GM04503 (cell line): ENCODE data around the gene MSGN1.
"Not testable (repeated sequence)": the region's sequence is repeated elsewhere in the genome, so short reads cannot be mapped to it uniquely, and the experiment has no call there.

Experiments
- DNase-seq: peaks from one replicate; pipeline ENCODE4 v3.0.0-alpha.2; 2012; ENCODE audit warnings: low read depth

The MSGN1 gene

DNA sequence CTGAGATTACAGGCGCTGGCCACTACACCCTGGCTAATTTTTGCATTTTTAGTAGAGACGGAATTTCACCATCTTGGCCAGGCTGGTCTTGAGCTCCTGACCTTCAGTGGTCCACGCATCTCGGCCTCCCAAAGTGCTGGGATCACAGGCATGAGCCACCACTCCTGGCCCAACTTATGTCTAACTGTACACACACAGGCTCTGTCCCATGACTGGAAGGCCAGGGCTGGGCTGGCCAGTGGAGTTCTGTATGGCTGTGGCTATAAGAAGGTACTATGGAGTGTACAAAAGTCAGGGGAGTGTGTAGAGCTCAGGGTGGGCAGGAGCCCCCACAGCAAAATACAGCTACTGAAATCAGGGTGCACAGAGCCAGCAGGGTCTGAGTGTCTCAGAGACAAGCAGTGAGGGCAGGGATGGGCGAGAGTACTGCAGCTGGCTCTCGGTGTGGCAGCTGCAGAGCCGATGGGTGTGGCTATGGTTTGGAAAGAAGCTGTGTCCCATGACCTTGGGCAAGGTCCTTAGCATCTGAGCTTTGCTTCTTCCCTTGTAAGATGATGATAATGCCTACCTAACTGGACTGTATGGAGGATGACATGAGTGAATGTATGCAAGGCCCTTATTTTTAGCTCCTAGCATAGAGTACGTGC is 10.4 kb upstream of the MSGN1 start:
- no peak for DNase-seq

DNA sequence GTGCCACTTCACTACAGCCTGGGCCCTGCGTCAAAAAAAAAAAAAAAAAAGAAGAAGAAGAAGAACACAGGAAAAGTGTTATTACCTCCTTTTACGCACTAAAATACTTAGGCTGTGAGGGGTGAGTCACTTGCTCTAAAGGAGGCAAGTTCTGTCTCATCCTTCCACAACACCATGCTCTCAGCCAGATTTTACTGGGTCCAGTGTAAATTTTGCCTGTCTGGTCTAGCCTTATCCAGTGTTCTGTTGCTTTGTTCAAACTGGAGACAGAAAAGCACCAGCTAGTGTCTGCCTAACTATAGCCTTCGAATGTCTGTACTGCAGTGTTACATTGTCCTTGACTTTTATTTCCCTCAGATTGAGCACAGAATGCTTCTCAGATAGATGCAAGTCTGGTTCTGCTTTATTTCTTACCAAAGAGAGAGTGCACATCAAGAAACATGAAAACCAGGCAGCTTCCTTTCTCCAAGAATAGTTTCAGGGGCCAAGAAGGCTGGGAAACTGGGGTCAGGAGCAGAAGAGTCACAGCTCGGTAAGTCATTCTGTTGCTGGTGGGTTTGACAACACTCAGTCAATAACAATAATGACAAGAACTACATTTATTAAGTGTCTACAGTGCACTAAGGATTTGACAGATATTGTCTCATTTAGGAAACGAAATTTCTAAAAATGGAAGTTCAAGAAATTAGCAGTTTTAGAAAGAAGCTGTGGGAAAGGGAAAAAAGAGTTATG is 3.1 kb upstream of the MSGN1 start:
- peak; percentile 31 for DNase-seq

DNA sequence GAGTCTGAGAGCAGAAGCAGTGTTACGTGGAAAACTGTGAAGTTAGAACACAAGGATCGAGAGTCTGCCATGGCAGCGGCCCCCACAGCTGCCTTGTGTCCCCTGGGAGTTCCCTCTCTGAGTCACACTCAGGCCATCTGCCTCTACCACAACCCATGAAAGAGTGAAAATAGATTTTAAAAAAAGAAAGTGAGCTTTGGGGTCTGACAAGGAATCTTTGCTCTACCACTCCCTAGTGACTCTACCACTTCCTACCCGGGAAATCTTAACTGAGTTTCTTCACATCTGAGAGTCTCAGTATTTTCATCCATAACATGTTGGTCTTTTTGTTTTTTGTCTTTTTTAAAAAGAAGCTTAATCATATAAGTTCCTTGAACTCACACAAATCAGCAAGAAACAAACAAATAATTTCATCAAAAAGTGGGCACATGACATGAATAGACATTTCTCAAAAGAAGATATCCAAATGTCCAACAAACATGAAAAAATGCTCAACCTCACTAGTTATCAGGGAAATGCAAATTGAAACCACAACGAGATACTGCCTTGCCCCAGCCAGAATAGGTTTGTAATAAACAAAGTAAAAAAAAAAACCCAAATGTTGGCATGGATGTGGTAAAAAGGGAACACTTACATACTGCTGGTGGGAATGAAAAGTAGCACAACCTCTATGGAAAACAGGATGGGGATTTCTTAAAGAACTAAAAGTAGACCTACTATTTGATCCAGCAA is 2.4 kb upstream of the MSGN1 start:
- DNase-seq = no peak

DNA sequence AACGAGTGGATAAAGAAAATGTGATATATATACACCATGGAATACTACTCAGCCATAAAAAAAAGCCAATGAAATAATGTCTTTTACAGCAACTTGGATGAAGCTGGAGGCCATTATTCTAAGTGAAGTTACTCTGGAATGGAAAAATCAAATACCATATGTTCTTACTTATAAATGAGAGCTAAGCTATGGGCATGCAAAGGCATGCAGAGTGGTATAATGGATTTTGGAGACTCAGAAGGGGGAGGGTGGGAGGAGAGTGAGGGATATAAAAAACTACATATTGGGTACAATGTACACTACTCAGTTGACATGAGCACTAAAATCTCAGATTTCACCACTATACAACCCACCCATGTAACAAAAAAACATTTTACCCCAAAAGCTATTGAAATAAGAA is 1.7 kb upstream of the MSGN1 start:
- DNase-seq = no peak

DNA sequence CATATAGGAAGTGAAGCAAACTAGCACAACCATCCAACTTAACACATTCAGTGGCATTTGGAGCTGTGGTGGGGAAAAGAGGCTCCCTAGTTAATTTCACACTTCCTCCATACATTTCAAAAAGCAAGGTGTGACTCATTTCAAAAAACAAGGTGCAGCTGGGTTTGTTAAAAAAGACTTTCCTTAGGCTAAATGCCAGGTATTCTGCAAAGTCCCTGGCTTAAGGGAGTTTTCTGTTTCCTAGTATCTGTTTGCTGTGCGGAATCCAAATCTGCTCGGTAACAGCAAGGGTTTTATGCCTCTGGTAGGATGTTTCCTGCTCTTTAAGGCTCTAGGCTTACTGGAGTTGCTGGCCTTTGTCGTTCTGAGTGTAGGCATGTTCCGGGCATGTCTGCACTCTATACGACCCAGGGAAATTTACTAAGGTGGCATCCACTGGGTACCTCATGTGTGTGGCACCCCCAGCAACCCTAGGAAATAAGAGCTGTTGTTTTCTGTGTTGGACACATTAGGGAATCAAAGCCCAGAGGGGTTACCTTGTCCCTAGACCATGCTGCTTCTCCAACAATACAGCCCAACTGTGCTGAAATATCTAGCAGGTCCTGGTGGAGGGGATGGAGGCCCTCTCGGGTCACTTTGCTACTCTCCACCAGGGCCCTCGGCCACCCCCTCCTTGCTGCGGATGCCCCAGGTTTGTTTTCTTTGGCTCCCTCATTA is 634 bp upstream of the MSGN1 start:
- no peak for DNase-seq

DNA sequence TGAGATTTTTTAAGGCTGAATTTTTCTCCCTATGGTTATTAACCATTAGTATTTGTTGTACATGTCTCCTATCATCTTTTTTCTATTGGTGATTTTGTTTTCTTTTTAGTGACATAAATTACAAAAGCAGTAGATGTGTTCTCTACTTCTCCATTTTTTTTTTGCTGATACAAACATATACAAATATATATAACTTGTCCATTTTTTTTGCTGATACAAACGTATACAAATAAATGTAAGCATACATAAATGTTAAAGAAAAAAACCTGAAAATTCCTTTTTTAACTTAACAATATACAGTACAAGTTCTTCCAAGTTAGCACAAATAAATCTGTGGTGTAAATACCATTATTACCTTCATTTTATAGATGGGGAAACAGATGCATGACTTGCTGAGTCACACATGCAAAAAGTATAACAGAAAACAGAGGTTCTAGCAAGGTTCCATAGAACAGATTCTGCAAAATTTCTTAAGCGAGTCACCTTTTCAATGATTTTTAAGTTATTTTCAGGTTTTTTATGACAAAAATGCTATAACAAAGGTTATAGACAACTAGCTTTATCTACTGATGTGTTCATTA is 2.1 kb downstream of the MSGN1 start:
- DNase-seq = no peak

DNA sequence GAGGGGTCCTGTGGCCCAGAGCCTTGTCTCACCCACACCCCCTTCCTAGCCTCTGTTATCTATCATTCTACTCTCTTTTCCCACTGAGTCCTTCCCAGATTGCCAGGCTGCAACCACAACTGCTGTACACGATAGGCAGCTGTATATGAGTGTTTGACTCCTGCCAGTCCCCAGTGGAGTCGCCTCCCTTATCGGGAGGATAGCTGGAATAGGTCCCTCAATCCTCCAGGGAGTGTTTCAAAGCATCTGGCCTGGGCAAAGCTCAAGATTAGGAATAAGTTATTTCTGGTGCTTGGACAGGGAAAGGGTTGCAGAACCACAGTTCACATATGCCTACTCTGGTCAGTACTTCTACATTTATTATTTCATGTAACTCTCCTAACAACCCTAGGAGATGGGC is 4.8 kb downstream of the MSGN1 start:
- DNase-seq = no peak

DNA sequence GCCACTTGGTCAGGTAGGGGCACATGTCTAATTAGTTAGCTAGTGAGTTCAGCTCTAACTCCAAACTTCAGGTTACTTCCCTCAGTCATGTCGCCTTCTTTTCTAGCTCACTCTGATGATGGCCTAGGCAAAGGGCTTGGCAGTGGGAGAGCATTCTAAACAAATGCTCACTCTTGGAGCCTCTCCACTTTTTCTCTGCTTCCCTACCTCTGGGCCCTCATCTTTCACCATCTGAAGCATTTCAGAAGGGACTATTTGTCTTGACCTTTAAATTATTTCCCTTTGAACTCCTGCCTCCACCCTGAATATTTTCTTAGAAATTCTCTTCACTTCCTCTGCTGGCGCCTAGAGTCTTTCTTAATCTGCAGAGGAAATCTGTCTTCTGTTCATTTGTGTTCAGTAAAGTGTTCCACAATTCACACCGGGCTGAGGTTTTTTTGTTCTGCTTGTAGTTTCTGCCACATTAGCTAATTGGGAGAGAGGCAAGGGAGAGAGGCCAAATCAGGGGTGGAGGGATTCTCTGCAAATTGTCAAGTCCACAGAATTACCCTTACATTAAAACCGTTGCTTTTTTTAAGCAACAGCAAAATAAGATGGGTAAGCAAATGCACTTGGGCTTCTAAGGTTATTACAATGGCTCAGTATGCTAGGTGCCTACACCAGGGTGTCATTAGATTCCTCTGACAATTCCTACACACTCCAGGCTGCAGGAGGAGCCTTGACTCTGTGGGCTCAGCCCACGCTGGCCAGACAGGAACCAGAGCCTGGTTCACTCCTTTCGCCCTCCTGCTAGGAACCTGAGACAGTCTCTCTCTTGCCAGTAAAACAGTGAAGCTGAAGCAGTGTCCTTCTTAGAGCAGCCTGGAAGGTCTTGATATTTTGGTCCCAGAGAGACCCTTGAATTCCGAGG is 5.5 kb downstream of the MSGN1 start:
- no peak for DNase-seq

DNA sequence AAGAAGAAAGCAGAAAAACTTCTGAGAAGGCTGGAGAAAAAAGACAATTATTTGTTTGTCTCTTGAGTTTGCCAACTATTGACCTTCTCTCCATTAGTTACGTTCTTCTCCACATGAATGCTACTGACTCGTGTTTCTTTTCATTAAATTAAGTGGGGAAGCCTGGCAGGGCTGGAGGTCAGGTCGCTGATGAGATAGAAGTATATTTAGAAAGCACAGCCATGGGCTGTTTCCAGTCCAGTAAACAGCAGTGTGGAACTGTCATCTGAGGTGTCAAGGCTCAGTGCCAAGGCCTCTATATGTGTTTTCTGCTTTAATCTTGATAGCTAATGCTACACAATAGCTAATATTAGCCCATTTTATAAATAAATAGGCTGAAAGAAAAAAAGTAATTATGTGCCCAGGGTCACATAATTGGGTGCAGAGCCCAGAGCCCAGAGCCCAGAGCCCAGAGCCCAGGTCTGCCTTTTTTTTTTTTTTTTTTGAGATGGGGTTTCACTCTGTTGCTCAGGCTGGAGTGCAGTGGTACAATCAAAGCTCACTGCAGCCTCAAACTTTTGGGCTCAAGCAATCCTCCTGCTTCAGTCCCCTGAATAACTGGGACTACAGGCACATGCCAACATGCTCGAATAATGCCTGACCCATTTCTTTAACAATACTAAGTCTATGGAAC is 6.3 kb downstream of the MSGN1 start:
- DNase-seq = no peak

DNA sequence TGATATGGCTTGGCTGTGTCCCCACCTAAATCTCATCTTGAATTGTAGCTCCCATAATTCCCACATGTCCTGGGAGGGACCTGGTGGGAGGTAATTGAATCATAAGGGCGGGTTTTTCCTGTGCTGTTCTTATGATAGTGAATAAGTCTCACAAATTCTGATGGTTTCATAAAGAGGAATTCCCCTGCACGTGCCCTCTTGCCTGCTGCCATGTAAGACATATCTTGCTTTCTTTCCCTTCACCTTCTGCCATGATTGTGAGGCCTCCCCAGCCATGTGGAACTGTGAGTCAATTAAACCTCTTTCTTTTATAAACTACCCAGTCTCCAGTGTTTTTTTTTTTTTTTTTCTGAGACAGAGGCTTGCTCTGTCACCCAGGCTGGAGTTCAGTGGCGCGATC is 7.4 kb downstream of the MSGN1 start:
- DNase-seq = not testable (repeated sequence)

DNA sequence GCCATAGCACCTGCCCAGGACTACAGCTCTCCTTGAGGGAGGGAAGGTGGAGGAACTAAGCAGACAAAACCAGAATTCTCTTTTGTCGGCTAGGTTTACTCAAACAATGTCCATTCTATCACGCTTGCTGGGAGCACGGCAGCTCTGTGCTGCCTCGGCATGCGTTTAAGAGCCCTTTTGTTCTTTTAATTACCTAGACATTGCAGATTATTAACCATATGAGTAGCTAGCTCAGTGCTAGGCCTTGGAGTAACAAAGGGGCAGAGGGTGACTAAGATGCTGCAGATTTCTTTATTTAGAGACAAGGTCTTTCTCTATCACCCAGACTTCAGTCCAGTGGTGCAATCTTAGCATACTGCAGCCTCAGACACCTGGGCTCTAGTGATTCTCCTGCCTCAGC is 11.1 kb downstream of the MSGN1 start:
- no peak for DNase-seq

DNA sequence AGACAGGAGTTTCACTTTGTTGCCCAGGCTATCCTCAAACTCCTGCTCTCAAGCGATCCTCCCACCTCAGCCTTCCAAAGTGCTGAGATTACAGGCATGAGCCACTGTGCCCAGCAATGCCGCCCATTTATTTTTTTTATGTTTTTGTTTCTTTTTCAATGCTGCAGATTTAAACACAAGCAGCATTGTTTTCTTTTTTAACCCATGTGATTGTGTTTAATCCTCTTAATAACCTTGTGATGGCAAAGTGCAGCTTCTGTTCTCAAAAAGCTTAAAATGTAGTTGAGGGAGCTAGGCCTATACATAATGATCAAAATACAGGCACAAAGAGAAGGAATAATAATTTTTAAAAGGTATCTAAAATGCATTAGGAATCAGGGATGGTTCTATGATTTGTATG is 11.5 kb downstream of the MSGN1 start:
- DNase-seq = no peak

DNA sequence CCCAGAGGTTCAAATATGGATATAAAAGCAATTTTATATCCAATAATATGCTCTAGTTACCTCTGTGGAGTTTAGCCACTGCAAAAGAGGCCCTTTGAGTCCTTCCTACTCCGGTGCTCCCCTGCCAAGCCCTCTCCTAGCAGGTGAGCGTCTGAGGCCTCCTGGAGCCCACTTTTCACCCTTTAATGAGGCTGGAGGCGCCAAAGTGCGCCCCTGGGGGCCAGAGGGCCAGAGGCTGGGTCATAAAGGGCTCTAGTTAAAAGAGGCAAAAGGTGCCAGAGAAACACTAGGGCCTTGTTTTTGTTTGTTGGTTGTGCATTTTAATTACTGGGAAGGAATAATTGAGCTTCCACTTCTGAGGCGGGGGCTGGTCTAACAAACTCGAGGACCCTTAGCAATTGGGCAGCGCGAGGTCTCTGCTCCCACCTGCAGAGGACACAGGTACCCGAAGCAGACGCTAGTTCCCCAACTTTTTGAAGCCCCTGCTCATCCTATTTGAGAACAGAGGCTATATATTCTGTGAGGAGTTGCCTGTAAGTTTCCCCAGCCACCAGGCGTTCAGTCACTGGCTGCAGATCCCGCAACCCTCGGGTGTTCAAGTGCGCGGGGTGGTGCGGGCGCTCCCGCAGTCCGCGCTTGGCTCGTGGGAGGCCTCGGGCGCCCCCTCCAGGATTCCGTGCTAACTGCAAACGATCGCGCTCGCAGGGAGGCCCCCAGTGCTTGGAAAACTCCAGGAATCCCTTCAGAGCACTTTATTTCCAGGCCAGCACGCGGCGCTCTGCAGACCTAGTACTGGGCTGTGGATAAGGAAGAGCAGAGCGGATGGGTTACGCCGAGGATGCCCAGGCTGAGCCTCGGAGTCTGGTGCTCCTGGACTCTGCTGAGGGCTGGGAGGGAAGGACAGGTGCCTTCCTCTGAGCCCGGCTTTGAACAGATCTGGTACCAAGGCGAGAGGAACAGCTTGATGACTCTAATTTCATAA is 14.1 kb downstream of the MSGN1 start:
- DNase-seq = no peak

DNA sequence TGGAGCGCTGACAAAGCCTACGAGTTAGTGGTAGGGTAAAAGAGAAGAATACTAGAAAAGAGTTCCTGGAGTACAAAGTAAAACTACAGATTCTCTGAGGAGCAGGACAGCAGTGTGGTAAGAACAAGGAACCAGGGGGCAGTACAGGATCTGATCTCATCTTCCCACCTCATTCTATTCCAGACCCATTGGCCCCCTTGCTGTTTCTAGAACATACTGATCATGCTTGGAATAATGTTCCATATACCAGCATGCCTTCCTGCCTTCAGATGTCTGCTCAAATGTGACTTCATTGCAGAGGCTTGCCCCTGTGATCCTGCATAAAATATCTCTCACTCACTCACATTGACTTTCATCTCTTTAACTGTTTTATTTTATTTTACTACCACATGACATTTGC is 19.3 kb downstream of the MSGN1 start:
- DNase-seq = no peak

DNA sequence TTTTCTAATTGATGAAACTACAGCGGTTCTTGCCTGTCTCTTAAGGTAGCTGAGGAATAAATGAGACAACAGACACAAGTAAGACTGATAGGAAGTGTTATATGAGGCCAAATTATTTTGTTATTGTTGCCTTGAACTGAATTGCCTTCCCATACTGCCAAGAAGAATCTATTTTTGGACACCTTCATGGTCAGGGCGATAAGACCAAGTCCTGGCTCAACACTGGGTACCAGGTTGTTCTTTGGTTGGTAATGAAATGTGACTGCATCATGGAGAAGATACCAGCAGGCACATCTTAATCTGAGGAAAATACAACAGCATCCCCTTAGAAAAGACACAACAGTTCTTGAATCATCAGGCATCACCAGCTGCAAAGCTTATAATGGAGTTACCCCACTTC is 23.7 kb downstream of the MSGN1 start:
- DNase-seq = no peak

DNA sequence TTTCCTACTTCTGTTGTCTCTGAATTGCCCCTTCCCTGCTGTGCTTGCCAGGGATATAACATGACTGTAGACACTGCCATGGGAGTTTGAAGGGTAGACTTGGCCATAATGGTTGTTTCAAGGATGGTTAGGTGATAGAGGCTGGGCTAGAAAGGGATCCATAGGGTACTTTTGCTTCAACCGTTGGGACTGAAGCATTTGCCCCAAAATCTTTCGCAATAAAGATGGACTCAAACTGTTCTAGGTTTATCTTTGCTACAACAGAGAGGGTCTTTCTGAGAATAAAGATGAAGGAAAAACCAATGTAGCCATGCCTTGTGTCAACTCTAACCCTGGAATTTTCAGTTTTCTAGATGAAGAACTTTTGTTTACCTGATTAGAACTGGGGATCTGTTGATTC is 27.2 kb downstream of the MSGN1 start:
- no peak for DNase-seq

DNA sequence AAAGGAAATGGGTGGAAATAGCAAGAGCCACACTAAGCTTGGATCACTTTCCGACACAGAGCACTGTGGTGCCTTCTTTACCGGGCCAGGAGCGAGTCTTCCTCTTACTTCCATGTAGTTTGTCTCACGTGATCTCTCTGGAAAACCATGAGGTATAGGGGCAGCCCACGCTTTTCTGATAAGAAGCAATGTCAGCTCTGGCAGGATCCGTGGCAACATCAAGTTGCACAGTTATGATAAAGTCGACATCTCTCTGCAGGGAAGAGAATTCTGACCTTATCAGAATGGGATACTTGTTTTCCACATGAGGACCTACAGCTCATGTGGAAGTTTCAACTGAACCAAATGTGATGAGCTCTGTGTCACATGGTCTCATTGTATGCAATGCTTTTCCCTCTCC is 29.5 kb downstream of the MSGN1 start:
- no peak for DNase-seq

DNA sequence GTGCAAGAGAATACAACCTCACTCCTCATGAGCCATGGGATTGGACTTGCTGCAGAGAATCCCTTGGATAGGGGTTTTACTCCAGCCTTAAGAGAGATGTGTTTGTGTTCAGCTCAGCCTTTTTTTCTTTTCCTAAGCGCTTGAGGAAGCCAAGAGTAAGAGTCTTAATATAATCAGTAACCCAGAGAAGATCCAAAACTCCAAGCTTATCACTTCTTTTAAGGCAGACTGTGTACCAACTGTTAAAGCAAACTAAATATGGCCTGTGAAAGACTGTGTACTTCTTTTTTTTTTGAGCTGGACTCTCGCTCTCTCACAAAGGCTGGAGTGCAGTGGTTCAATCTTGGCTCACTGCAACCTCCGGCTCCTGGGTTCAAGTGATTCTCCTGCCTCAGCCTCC is 30.4 kb downstream of the MSGN1 start:
- no peak for DNase-seq

DNA sequence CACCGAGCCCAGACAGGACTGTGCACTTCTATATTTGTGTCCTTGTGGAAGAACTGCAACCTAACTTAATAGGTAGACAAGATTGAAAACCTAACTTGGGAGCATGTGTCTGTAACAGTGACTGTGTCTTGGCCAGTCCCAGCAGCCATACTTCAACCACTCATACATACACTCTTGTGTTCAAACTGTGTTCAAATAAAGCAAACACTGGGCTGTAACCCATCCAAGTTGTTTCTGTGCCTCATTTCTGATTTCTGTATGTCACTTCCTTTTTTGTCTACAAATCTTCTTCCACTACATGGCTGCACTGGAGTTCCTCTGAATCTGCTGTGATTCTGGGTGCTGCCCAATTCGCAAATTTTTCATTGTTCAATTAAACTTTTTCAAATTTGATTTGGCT is 31.0 kb downstream of the MSGN1 start:
- DNase-seq = no peak

DNA sequence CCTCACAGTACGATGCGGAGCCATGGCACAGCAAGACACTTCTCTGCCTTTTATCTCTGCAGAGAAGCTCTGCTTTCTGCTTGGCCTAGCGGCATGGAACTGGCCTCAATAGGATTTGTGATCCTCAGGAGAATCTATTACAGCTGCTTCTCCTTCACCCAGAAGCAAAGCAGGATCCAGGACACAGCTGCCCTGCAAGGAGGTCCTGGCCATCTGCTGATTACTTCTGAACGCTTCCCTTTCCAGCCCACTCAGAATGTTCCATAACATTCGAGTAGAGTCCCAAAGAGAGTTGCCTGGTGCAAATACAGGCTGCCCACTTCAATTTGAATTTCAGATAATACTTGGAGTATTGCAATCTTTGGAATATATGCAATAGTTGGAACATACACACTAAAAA is 33.0 kb downstream of the MSGN1 start:
- DNase-seq = no peak
